Ovary (tissue), 9 donors: ENCODE measurements around the gene RMDN2. TPM values are rescaled to one million over a fixed set of nuclear protein-coding genes. Genes with fewer than 3 reads are reported as not detected.

ENCODE experiments used
- DNase-seq, 5 donors: peaks; one replicate each; pipeline ENCODE4 v3.0.0-alpha.2; 2019 to 2020
- H3K27ac ChIP-seq, 2 donors: fragments of 200-600 bp; one replicate each; pipeline versions ENCODE4 v1.5.1 to v1.8.0; 2019 to 2022
- H3K27me3 ChIP-seq: fragments of 200-600 bp; one replicate; pipeline ENCODE4 v1.8.0; 2022
- H3K36me3 ChIP-seq: fragments of 200-600 bp; sonication (generic); one replicate; pipeline ENCODE4 v1.5.1; 2019
- H3K4me1 ChIP-seq: one replicate; pipeline ENCODE4 v1.8.1; 2013; ENCODE audit warnings: mild to moderate bottlenecking, moderate library complexity; ENCODE audit not compliant: insufficient read depth
- H3K4me3 ChIP-seq: fragments of 200-600 bp; sonication (generic); one replicate; pipeline ENCODE4 v1.5.1; 2017
- H3K9me3 ChIP-seq, 2 donors: fragments of 200-600 bp in 1 of 2; sonication (generic) in 1 of 2; one replicate each; pipeline versions ENCODE4 v1.5.1 to v1.8.1; 2013 to 2019; ENCODE audit warnings: mild to moderate bottlenecking in 1 of 2, moderate library complexity in 1 of 2
- EP300 ChIP-seq: sonication (generic); formaldehyde crosslinking; IDR thresholded peaks from one replicate; pipeline ENCODE4 v1.6.1; 2017; ENCODE audit warnings: antibody characterized with exemption
- POLR2A ChIP-seq: fragments of 450-650 bp; IDR thresholded peaks from one replicate; pipeline ENCODE4 v1.6.1; 2017; ENCODE audit warnings: antibody characterized with exemption, mild to moderate bottlenecking, moderate library complexity
- WGBS, 3 donors: extraction: QIAGEN DNeasy Blood & Tissue Kit in 1 of 3; methylation state at CpG; one replicate each; pipeline versions ENCODE4 v1.1.5 to v1.1.7; 2013 to 2017; 5-methylcytosine and 5-hydroxymethylcytosine counted together
- intact Hi-C, 4 donors: fragments of 100-400 bp; cut with DNase I; formaldehyde crosslinking; loops; one replicate each; pipeline versions ENCODE4 v1.11.0 to v1.15.1; 2022 to 2023
- polyA plus RNA-seq, 2 donors: library from polyadenylated mRNA; stranded (reverse); fragments of 200-250 nt in 1 of 2; fragments of 350-450 nt in 1 of 2; fragmentation: Illumina TruSeq in 1 of 2; extraction: RNeasy Lipid Tissue Mini Kit (QIAGEN cat#74804) in 1 of 2; gene quantifications; one replicate each; pipeline ENCODE4 v1.2.3, GENCODE V29; 2013 to 2014
- total RNA-seq, 7 donors: library from RNA; depleted of rRNA in 2 of 7; stranded (reverse); fragments of >200 nt in 2 of 7; fragmentation: NEBNext Ultra II Directional in 3 of 7; extraction: Animal tissue kit (Norgen Biotek cat#: 25700) in 3 of 7; gene quantifications; one replicate each; pipeline versions ENCODE4 v1.1.0 to v1.2.4, GENCODE V29; 2016 to 2023
- TF ChIP-seq, protein P1 (sequence below), 3 donors: fragments of 450-650 bp in 2 of 3; fragments of 200-600 bp in 1 of 3; IDR thresholded peaks; one replicate each; pipeline versions ENCODE4 v1.5.1 to v1.8.0; 2016 to 2022; ENCODE audit warnings: antibody characterized with exemption in 3 of 3, mild to moderate bottlenecking in 1 of 3
- donor health status: DM: no; HTN: no; CAD: no; lungs with moderate emphysema.
- donor health status: DM: no; HTN: no; CAD: no.
- donor health status: Bipolar disorder and iron deficiency.
- donor health status: DM: yes; HTN: yes; CAD: no.
- donor health status: DM: no; HTN: no; CAD: no.
- donor health status: DM: yes; HTN: yes; CAD: no.

Gene RMDN2
- total and polyA plus RNA-seq, 9 donors = 4.7 to 60.9 (median 6.4) TPM

DNA sequence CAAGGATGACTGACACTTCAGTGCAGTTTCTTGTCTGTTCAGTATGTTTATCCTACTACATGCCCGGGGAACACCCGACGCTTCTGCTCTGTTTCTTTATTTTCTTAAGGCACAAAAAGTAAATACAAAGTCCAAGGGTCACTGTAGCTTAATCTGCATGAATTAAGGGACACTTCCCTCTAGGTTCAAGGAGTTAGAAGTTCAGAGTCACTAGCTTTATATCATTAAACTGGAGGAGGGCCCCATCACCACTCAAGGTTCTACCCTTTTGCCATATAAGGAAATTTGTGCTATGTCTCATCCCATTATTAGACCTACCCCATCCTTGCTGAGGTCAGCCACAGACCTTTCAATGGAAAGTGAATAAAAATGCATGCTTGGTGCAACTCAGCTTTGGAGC lies 27.6 kb upstream of the RMDN2 start:
- intact Hi-C loops = no loop called here
- no peaks in the 10 kb centered on the region for H3K9me3 ChIP-seq
- H3K27ac ChIP-seq = no peak overlapping the region
- TF ChIP-seq EP300 (no peak), POLR2A (no peak)
- TF ChIP-seq, protein P1, sequence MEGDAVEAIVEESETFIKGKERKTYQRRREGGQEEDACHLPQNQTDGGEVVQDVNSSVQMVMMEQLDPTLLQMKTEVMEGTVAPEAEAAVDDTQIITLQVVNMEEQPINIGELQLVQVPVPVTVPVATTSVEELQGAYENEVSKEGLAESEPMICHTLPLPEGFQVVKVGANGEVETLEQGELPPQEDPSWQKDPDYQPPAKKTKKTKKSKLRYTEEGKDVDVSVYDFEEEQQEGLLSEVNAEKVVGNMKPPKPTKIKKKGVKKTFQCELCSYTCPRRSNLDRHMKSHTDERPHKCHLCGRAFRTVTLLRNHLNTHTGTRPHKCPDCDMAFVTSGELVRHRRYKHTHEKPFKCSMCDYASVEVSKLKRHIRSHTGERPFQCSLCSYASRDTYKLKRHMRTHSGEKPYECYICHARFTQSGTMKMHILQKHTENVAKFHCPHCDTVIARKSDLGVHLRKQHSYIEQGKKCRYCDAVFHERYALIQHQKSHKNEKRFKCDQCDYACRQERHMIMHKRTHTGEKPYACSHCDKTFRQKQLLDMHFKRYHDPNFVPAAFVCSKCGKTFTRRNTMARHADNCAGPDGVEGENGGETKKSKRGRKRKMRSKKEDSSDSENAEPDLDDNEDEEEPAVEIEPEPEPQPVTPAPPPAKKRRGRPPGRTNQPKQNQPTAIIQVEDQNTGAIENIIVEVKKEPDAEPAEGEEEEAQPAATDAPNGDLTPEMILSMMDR (IDR thresholded peaks at IDR 0.05) = no peak
- no peaks in the 10 kb centered on the region for H3K27me3 ChIP-seq
- DNase-seq = no peak
- H3K36me3 ChIP-seq = no peaks in the 10 kb centered on the region
- WGBS, 3 donors = 56 to 60% (median 59%) methylated on average over 3 of the region's 3 CpGs
- H3K4me3 ChIP-seq = no peak overlapping the region
- H3K4me1 ChIP-seq = peaks cover 6% of the 10 kb centered on the region

DNA sequence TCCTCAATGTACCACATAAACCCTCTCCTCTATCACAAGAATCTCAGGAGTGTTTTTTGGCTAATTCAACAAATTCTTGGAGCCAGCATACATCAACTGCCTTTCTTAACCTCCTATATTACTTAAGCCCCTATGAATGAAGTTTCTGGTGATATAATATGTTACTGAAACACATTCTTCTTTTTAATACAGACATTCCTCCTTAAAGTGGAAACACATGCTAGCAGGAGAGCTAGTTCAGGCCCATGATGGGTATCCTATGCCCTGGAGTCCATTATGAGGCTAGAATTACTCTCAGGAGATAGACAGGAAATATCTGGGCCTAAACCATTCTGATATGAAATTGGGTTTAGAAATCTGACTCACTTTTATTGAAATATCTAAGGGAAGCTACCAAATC lies 26.6 kb upstream of the RMDN2 start:
- intact Hi-C loops = no loop called here
- TF ChIP-seq EP300 (no peak), POLR2A (no peak)
- TF ChIP-seq, protein P1 (IDR thresholded peaks at IDR 0.05) = no peak
- Histone ChIP-seq H3K4me3 (no peak overlapping the region), H3K4me1 (peaks cover 6% of the 10 kb centered on the region), H3K36me3 (no peaks in the 10 kb centered on the region), H3K9me3 (no peaks in the 10 kb centered on the region), H3K27me3 (no peaks in the 10 kb centered on the region), H3K27ac (no peak overlapping the region)
- DNase-seq = no peak

DNA sequence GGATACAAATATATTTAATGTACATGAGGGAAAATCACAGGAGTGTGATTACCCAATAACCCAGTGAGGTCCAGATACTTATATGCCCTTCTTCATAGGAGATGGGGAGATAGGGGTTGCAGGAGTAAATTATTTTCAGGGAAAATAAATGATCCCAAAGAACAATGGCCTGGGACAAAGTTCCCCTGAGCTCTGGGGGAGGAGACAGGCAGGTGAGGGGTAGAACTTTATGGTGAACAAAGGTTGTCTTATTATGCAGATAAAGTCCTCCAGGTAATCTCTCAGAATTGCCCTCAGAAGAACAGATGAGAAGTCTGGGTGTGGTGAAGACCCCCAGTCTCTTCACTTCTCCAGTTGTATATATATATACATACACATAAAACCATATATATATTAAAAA lies 22.1 kb upstream of the RMDN2 start:
- intact Hi-C loops = no loop called here
- TF ChIP-seq, protein P1 (IDR thresholded peaks at IDR 0.05) = no peak
- no peak for TF ChIP-seq POLR2A
- TF ChIP-seq EP300 = no peak

DNA sequence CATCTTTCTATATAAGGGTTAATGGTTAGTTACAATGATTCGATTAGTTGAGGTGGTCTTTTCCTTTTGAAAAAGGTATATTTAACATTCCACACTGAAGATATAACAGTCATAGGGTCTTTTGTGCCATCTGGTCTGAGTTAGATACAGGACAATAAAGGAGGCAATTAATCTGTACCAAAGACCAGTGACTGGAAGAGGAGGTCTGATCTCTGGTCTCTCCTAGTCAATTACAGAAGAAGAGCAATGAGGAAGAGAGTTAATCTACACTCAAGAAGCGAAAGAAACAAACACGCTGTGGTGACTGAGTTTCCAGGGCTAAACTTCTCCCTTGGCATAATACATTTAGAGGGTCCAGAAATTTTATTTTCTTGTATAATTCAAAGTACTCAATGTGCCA lies 20.7 kb upstream of the RMDN2 start:
- no peak overlapping the region for H3K4me3 ChIP-seq
- intact Hi-C loops = no loop called here
- 82 to 84% (median 84%) methylated on average over 3 of the region's 3 CpGs for WGBS, 3 donors

More for the DNA sequence above, 22.1 kb upstream of the RMDN2 start:
- no peak overlapping the region for H3K27ac ChIP-seq
- no peaks in the 10 kb centered on the region for H3K4me1 ChIP-seq
- DNase-seq = no peak
- H3K4me3 ChIP-seq = no peak overlapping the region
- no peaks in the 10 kb centered on the region for H3K36me3 ChIP-seq
- H3K27me3 ChIP-seq = no peaks in the 10 kb centered on the region
- no peaks in the 10 kb centered on the region for H3K9me3 ChIP-seq

More for the DNA sequence above, 20.7 kb upstream of the RMDN2 start:
- Histone ChIP-seq H3K27ac (no peak overlapping the region), H3K27me3 (no peaks in the 10 kb centered on the region), H3K36me3 (no peaks in the 10 kb centered on the region), H3K9me3 (no peaks in the 10 kb centered on the region), H3K4me1 (no peaks in the 10 kb centered on the region)
- TF ChIP-seq, protein P1 (IDR thresholded peaks at IDR 0.05) = no peak
- TF ChIP-seq EP300 = no peak
- no peak for TF ChIP-seq POLR2A
- no peak for DNase-seq
